Keratinocyte (primary cell): ENCODE results near the gene USH2A. TPM values are rescaled to one million over a fixed set of nuclear protein-coding genes. Genes with fewer than 3 reads are reported as not detected.

ENCODE experiments used
- DNase-seq: peaks from one replicate; pipeline ENCODE4 v3.0.0-alpha.2; 2011; ENCODE audit warnings: low read depth, missing footprints, low spot score
- FAIRE-seq: peaks from 2 replicates; lab custom pipeline; 2011; peaks lifted over from hg19 to GRCh38; lab: Jason Lieb, UNC
- H2AFZ ChIP-seq: 2 replicates; pipeline ENCODE4 v1.6.0; 2012; ENCODE audit warnings: low read length, control low read depth, inconsistent platforms; ENCODE audit not compliant: control insufficient read depth
- H3K27ac ChIP-seq: 2 replicates; pipeline ENCODE4 v1.5.1; 2011; ENCODE audit warnings: low read length; ENCODE audit not compliant: control insufficient read depth, insufficient read depth
- H3K27me3 ChIP-seq: 3 replicates; pipeline ENCODE4 v1.6.0; 2011; ENCODE audit warnings: low read length; ENCODE audit not compliant: control insufficient read depth, insufficient read depth; ENCODE audit errors: extremely low read depth
- H3K36me3 ChIP-seq, 2 experiments: 2 replicates in 1 of 2; 3 replicates in 1 of 2; pipeline ENCODE4 v1.5.1; 2011; ENCODE audit warnings: low read length in 2 of 2, mild to moderate bottlenecking in 1 of 2; ENCODE audit not compliant: control insufficient read depth in 2 of 2, insufficient read depth in 2 of 2; ENCODE audit errors: extremely low read depth in 1 of 2
- H3K4me1 ChIP-seq: 3 replicates; pipeline ENCODE4 v1.5.1; 2011; ENCODE audit warnings: low read length; ENCODE audit not compliant: control insufficient read depth, insufficient read depth; ENCODE audit errors: extremely low read depth
- H3K4me2 ChIP-seq: 3 replicates; pipeline ENCODE4 v1.6.0; 2011; ENCODE audit warnings: low read depth, low read length; ENCODE audit not compliant: control insufficient read depth, insufficient read depth; ENCODE audit errors: extremely low read depth
- H3K4me3 ChIP-seq, 3 experiments: fragments of 200-600 bp in 1 of 3; sonication (generic) in 1 of 3; 2 replicates in 2 of 3; 3 replicates in 1 of 3; pipeline ENCODE4 v1.5.1; 2011 to 2016; ENCODE audit warnings: low read length in 3 of 3, mild to moderate bottlenecking in 3 of 3, control low read depth in 2 of 3, inconsistent platforms in 1 of 3, low read depth in 1 of 3, mixed read lengths in 1 of 3, mixed run types in 1 of 3, moderate library complexity in 1 of 3; ENCODE audit not compliant: control insufficient read depth in 2 of 3, insufficient read depth in 2 of 3; ENCODE audit errors: extremely low read depth in 1 of 3
- H3K79me2 ChIP-seq: 2 replicates; pipeline ENCODE4 v1.6.0; 2012; ENCODE audit warnings: low read length; ENCODE audit not compliant: control insufficient read depth, insufficient read depth
- H3K9ac ChIP-seq: 3 replicates; pipeline ENCODE4 v1.6.0; 2011; ENCODE audit warnings: low read length; ENCODE audit not compliant: control insufficient read depth, insufficient read depth; ENCODE audit errors: extremely low read depth
- H3K9me1 ChIP-seq: 3 replicates; pipeline ENCODE4 v1.6.0; 2011; ENCODE audit warnings: low read length; ENCODE audit not compliant: control insufficient read depth, insufficient read depth; ENCODE audit errors: extremely low read depth
- H3K9me3 ChIP-seq: 2 replicates; pipeline ENCODE4 v1.5.1; 2012; ENCODE audit warnings: low read depth, low read length; ENCODE audit not compliant: control insufficient read depth
- H4K20me1 ChIP-seq: 3 replicates; pipeline ENCODE4 v1.6.0; 2011; ENCODE audit warnings: low read length; ENCODE audit not compliant: control insufficient read depth, insufficient read depth; ENCODE audit errors: extremely low read depth
- CTCF ChIP-seq, 3 experiments: IDR thresholded peaks in 1 of 3; conservative IDR thresholded peaks in 1 of 3; optimal IDR thresholded peaks in 1 of 3; 2 replicates in 2 of 3; 3 replicates in 1 of 3; pipeline versions ENCODE3 to v1.5.1; 2011; ENCODE audit warnings: low read length in 3 of 3, mild to moderate bottlenecking in 3 of 3, moderate library complexity in 2 of 3, control low read depth in 1 of 3, inconsistent platforms in 1 of 3; ENCODE audit not compliant: insufficient read depth in 2 of 3; ENCODE audit errors: extremely low read depth in 1 of 3
- EZH2 ChIP-seq: IDR thresholded peaks from one replicate; pipeline ENCODE4 v1.6.1; 2012; ENCODE audit warnings: inconsistent platforms, mild to moderate bottlenecking, low read length, moderate library complexity
- dilution Hi-C: fragments of 300-500 bp; cut with MboI; formaldehyde crosslinking; loops from one replicate; pipeline ENCODE4 v1.7.0; 2020; ENCODE audit warnings: low sequenced_read_pairs; ENCODE audit not compliant: extremely low pct_ligation_motif_present
- polyA plus RNA-seq, 5 experiments: library from polyadenylated mRNA; depleted of rRNA in 3 of 5; stranded (reverse) in 3 of 5; stranded (forward) in 1 of 5; unstranded in 1 of 5; fragments of >200 nt; gene quantifications; 1 replicate in 1 of 5; 2 replicates in 3 of 5; 3 replicates in 1 of 5; pipeline versions ENCODE4 v1.2.1 to v1.2.3, GENCODE V29; 2011 to 2012; ENCODE audit warnings: missing spikeins in 2 of 5, low read depth in 1 of 5, low replicate concordance in 1 of 5

Gene USH2A
- polyA plus RNA-seq, 1 donor (not counting 4 experiments of a cell fraction or from before 2014, with no cell fraction given) = not detected

GRCh38 chr1:216046336-216046735 lies 376.9 kb downstream of the USH2A start:
- Histone ChIP-seq H3K27ac (no peak overlapping the region), H2AFZ (no peak overlapping the region), H3K9me1 (no peaks in the 10 kb centered on the region), H3K79me2 (no peaks in the 10 kb centered on the region), H3K9me3 (no peaks in the 10 kb centered on the region), H3K36me3 (no peaks in the 10 kb centered on the region), H3K9ac (no peak overlapping the region), H3K4me3 (no peak overlapping the region), H3K4me1 (peaks cover 7% of the 10 kb centered on the region), H3K4me2 (no peak overlapping the region), H3K27me3 (no peaks in the 10 kb centered on the region), H4K20me1 (no peaks in the 10 kb centered on the region)
- no peak for FAIRE-seq
- dilution Hi-C loops = no loop called here
- TF ChIP-seq EZH2 (no peak), CTCF (optimal IDR thresholded peaks at IDR 0.05 in 1 of 3, IDR thresholded peaks at IDR 0.05 in 1 of 3, conservative IDR thresholded peaks at IDR 0.05 in 1 of 3; ENCODE audit: extremely low read depth in 1 of 3, insufficient read depth in 2 of 3, low read length in 3 of 3) (no peak)
- DNase-seq = no peak

GRCh38 chr1:216045400-216045799 lies 377.8 kb downstream of the USH2A start:
- Histone ChIP-seq H3K4me2 (no peak overlapping the region), H3K9ac (no peak overlapping the region), H2AFZ (no peak overlapping the region), H3K27me3 (no peaks in the 10 kb centered on the region), H3K9me3 (no peaks in the 10 kb centered on the region), H3K79me2 (no peaks in the 10 kb centered on the region), H3K4me1 (peaks cover 7% of the 10 kb centered on the region), H3K4me3 (no peak overlapping the region), H3K36me3 (no peaks in the 10 kb centered on the region), H4K20me1 (no peaks in the 10 kb centered on the region), H3K9me1 (no peaks in the 10 kb centered on the region), H3K27ac (no peak overlapping the region)
- dilution Hi-C loops = no loop called here
- DNase-seq (peak; percentile 68), FAIRE-seq (peak; percentile 74)
- TF ChIP-seq CTCF (optimal IDR thresholded peaks at IDR 0.05 in 1 of 3, IDR thresholded peaks at IDR 0.05 in 1 of 3, conservative IDR thresholded peaks at IDR 0.05 in 1 of 3; ENCODE audit: extremely low read depth in 1 of 3, insufficient read depth in 2 of 3, low read length in 3 of 3) (no peak), EZH2 (no peak)
